ENCODE data around the gene APOA5.

APOA5 gene

GRCh38 chr11:116794851-116795250, 3.2 kb upstream of the APOA5 start:
- DNase-seq: no peak

DNA sequence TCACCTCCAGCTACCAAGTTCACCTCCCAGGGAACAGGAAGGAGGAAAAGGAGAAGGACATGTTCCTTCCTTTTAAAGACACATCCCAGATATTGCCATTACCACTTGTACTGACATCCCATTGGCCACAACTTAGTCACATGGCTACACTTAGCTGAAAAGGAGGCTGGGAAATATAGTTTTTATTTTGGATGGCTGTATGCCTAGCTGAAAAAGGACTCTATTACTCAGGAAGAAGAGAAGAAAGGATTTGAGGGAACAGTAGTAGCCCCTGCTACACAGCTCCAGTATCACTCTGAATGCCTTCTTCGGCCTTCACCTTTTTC, 2.1 kb upstream of the APOA5 start:
- DNase-seq: no peak

GRCh38 chr11:116792869-116793771, 1.4 kb upstream of the APOA5 start:
- no peak for DNase-seq

DNA sequence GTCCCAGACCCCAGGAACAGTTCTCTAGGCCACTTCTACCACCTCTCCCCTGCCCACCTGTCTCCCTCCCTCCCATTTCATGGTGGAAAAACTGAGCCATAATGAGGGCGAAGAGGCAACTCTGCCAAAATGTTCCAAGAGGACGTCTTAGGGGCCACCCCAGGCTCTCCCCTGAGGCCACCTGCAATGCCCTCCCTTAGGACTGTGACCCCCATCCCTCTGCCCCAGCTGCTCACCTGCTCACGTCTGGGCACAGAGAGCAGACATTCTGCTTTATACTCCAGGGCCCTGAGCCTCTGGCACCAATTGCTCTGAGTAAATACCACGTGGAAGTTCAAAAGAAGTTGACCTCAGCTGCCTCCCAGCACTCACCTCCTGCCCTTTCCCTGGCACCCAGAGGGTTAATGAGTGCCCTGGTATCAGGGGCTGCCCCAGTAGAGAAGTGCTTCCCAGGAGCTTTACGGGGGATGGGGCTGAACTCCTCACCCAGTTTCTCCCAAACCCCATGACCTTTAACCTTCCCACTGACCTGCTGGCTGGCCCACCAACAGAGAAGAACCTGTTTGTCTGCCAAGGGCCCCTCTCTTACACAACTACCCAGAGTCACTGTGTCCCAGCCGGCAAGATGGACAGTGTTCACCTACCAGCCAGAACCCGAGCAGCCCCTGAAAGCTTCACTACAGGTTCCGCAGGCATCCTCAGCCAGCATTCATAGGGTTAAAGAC, 627 bp upstream of the APOA5 start:
- no peak for DNase-seq

DNA sequence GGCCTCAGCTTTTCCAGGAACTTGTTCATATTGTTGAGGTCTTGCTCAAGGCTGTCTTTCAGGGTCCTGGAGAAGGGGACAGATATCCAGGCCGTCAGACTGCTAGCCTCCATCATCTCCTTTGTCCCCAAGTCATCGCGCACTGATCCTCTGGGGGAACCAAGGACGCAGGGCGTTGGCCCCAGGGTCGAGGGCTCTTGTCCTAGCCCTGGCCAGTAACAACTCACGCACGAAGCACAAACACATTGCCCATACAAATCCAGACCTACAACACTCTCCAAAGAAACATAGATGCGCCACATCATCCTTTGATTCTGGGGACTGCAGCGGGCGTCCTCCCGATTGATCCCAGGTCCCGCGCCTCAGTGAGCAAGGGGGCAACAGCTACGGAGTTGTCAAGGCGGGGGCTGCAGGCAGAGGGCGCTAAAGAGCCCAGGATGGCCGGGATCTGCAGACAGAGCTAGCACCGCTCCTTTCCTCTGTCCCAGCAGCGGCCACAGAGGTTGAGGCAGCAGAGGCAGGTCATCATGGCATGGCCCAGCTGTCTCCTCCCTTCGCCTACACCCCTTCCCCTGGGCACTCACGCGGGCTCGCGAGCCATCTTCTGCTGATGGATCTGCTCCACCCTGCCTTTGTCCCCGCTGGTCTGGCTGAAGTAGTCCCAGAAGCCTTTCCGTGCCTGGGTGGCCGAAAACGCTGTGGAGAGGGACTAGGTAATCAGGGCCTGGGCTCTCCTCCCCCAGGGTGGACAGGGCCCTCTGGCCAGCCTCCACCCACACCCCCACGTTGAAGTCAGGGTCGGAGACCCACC, 472 bp downstream of the APOA5 start:
- DNase-seq: peak; percentile 57

- no peak for DNase-seq
Observed at GRCh38 chr11:116790167-116791001, 1.3 kb downstream of the APOA5 start.

DNA sequence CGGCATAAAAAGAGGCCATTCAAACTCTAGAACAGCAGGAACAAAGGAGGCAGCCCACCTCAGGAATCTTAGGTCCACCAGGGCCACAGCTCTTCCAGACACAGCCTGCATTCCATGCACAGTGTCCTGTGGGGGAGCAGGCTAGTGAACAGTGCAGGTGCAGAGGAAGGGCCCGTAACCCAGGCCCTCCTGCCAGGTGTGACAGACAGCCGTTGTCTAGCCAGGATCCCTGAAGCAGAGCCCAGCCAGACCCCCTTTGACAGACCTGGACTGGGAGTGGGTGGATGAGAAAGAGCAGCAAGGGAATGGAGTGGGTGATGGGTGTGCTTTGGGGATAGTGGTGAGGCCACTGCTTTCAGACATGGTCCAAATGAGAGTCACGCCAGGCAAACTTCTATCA, 2.7 kb downstream of the APOA5 start:
- no peak for DNase-seq

DNA sequence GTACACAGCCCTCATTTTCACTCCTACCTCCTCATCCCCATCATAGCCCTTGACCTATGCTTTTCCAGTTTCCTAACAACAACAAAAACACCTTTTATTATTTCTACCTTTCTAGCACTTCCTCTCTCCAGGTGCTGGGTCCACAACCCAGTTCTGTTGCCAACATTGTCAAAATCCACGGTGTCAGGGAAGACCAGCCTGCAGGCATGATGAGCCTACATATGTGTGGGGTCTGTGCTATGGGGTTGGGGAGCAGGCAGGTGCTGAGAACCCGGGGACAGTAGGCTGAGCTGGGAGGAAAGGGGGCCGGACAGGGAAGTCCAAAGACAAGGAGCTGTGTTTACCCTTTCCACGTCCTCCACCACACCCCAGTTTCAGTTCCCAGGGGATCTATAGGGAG, 3.1 kb downstream of the APOA5 start:
- no peak for DNase-seq

DNA sequence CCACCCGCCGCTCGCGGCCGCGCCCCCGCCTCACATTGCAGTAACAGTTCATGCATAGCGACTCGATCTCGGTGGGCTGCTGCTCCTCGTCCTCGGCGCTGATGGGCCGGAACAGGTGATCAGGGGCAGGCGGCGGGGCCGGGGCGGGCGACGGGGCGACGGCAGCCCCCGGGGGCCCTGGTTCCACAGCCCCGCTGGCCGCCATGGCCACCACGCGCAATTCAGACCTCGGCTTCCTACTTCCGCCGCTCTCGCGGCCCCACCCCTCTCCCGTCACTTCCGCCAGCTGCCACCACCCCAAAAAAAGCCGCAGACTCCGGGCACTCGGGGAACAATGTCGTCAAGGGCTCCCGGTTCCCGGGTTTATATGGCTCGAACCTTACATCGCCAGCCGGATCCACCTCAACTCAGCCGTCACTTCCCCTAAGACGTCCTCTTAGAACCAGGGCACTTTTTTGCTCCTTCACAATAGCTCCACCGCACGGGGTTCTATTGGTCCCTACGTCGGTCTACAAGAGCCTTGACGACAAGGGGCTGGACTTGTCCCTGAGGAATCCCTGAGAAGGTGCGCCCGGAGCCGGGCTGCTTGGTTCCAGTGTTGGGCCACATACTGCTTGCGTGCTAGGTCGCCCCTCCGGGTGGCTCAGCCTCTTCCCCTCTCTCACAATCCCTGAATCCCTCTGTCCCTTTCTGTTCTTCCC, 3.7 kb downstream of the APOA5 start, which contains the start of gene ZPR1:
ZPR1 (minus strand) TSS at position 238 of the 701 bp plus-strand sequence; CDS start at position 205, 33 bp downstream.
- peak; percentile 82 for DNase-seq

GRCh38 chr11:116787436-116787785, 4.3 kb downstream of the APOA5 start:
- no peak for DNase-seq

DNA sequence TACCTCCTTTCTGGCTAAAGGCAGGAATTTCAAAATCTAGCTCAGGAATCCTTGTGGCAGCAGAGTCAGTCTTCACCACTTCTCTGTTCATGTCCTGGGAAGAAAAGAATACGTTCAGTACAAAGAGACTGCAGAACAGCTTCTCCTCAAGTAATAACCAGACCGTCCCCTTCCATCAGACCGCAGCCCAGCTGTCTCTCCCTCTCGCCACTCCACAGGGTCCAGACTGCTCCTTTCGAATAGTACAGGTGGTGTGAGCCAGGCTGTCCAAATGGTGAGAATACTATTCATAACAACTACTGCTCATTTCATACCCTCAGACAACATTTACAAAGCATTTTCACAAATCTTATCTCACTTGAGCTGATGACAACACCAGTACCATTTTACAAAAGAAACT, 4.7 kb downstream of the APOA5 start:
- DNase-seq: no peak

DNA sequence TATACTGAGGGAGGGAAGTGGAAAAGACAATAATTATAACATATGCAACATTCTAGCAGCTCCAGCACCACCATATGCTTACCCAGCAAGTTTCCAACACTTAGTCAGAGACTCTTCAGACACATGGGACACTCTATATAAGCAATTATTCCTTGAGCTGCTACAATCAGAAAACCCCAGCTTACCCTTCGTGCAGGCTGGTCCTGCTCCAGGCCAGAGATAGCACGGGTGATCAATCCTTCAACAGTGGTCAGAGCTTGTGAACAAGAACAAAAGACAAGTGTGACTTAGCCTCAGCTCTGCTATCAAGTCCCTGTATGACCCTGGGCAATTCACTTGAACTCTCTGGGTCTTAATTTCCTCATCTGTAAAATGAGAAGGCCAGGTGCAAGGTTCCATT, 5.4 kb downstream of the APOA5 start:
- DNase-seq: no peak

DNA sequence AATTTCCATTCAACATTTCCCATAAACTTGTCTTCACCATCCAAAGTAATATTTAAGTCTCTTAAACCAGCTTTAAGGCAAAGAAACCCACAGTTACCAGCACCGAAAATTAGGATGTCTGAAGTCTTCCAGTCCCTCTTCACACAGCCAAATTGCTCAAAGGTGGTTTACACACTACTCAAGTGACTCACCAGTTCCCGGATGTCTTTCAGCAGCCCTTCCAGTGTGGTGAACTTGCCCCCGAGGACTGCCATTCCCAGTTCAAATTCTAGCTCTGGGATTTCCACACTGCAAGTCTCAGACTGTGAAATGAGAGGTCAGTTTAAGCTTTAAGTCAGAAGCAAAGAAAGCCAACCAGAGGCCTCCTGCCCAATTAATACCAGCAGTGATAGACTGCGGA, 9.0 kb downstream of the APOA5 start:
- peak; percentile 8 for DNase-seq

- no peak for DNase-seq
Observed at GRCh38 chr11:116778556-116778955, 13.1 kb downstream of the APOA5 start.

- DNase-seq: no peak
Observed at GRCh38 chr11:116777056-116777455, 14.6 kb downstream of the APOA5 start.

DNA sequence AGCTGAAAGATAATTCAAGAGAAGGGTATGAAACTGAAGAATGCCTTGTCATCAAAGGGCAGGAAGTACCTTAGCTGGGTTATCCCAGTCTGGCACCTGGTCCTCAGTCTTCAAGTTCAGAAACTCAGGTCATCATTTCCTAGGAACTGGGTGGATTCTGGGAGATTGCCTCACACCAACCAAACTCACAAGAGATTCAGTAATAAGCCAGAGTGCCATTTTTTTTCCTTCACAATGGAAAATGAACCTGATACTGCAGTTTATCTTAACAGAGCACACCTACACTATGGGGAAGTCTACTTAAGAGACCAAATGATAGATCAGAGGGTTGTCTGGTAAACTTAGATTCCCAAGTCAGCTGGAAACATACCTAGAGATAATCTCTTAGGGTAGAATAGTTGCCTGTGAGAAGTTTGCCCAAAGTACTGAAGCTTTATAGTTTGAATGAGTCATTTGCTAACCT, 15.1 kb downstream of the APOA5 start:
- no peak for DNase-seq

- DNase-seq: no peak
Observed at GRCh38 chr11:116775975-116776374, 15.7 kb downstream of the APOA5 start.

DNA sequence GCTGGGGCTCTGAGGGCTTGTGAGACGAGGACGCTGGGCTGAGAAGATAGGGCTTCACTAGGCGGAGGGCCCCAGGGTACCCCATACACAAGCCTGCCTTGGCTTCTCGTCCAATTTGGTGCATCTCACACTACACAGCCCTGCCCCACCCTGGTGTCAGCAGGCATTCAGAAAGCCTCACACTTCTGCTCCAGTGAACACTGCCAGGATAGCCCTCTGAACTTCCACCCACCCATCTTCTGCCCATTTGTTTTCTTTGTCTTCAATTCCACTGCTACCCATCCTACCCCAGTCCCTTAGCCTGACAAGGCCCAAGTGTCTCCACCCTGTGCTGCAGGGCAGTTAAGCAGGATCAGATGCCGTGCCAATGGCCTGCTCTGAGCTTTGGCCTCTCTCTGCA, 17.0 kb downstream of the APOA5 start:
- no peak for DNase-seq

- no peak for DNase-seq
Observed at GRCh38 chr11:116773203-116774097, 18.2 kb downstream of the APOA5 start.

DNA sequence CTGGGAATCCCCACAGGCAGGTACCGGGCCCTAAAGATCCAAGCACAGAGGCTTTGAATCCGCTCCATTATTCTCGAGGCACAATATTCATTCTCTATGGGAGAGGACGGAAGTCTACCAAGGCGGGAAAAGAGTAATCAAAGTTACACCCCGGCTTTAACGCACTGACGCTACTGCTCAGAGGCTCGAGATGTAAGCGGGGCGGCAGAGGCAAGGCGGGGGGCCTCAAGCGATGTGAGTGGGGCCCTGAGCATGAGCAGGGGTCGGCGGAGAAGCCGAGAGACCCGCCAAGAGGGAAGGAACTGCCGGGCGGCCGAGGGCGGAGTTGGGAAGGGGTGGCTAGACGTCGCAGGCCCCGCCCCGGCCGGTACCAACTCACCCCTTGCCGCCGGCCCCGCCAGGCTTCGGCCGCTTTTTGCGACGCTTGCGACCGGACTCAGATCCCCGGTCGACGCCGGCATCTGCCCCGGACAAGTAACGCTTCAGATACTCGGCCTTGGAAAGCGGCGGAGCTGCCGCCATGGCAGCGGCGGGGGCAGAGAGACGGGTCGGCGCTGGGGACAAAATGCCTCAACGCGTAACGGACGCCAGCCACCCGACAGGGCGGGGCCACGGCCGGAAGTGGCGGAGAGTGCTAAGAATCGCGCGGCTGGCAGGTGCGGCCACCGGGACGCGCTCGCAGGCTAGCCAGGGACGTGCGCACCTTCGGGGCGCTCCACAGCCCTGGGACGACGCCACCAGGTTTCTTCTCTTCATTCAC, 19.1 kb downstream of the APOA5 start, which contains the start of gene BUD13:
BUD13 (minus strand) TSS at position 545 of the 760 bp plus-strand sequence; CDS start at position 522, 23 bp downstream.
- peak; percentile 93 for DNase-seq
